Adrenal gland (tissue), 5 donors: ENCODE results near the gene CARD9.

Experiments used
- POLR2A ChIP-seq, 2 donors: fragments of 450-650 bp; IDR thresholded peaks; one replicate each; pipeline ENCODE4 v1.6.1; 2017; ENCODE audit warnings: antibody characterized with exemption in 2 of 2, mild to moderate bottlenecking in 2 of 2, moderate library complexity in 1 of 2
- TF ChIP-seq, protein P1 (sequence below), 6 experiments: fragments of 450-650 bp in 4 of 6; fragments of 200-600 bp in 2 of 6; sonication (generic) in 1 of 6; IDR thresholded peaks; 1 replicate in 5 of 6; 2 replicates in 1 of 6; pipeline versions ENCODE4 v1.5.1 to v1.8.0; 2016 to 2021; ENCODE audit warnings: antibody characterized with exemption in 6 of 6, mild to moderate bottlenecking in 2 of 6, moderate library complexity in 1 of 6
- donor health status: DM: no; HTN: no; CAD: no.

DNA sequence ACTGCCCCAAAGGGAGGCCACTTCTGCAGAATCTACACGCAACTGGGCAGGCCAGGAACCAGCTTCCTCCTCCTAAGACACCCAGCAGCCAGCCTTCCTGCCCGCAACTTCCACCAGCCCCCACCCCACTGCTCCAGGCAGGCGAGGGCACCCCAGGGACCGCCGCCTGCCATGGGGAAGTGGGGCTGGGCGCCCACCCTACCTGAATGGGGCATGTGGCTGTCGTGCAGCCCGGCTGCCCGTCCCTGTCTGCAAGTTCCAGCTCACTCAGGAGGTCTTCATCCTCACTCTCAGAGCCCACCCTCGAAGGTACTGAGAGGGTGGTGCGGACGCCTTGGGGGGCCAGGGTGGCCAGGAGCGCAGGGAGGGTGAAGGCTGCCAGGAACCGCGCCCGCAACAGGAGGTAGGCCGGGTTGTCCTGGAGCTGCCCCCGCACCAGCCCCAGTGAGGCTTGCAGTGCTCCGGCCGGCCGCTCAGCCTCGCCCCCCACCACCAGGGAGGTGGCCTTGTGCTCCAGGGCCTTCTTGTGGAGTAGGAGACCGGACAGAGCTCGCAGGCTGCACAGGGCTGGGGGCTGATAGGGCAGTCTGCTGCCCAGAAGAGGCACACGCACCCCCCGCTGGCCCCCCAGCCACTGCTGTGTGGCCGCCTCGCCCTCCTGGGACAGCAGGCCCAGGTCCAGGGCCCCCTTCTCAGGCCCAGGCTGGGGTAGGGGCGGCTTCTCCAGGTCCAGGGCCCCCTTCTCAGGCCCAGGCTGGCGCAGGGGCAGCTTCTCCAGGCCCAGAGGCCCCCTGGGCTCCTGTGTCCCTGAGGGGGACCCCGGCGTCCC, 4.1 kb upstream of the CARD9 start:
- TF ChIP-seq POLR2A (IDR thresholded peaks at IDR 0.05), result no peak
- TF ChIP-seq, protein P1, sequence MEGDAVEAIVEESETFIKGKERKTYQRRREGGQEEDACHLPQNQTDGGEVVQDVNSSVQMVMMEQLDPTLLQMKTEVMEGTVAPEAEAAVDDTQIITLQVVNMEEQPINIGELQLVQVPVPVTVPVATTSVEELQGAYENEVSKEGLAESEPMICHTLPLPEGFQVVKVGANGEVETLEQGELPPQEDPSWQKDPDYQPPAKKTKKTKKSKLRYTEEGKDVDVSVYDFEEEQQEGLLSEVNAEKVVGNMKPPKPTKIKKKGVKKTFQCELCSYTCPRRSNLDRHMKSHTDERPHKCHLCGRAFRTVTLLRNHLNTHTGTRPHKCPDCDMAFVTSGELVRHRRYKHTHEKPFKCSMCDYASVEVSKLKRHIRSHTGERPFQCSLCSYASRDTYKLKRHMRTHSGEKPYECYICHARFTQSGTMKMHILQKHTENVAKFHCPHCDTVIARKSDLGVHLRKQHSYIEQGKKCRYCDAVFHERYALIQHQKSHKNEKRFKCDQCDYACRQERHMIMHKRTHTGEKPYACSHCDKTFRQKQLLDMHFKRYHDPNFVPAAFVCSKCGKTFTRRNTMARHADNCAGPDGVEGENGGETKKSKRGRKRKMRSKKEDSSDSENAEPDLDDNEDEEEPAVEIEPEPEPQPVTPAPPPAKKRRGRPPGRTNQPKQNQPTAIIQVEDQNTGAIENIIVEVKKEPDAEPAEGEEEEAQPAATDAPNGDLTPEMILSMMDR (IDR thresholded peaks at IDR 0.05), result no peak
